GM18861 (cell line): ENCODE measurements around the gene PHF20.
A peak's percentile ranks its signal among the peaks of the same experiment; 100 is the strongest.
"Not testable (repeated sequence)": the region's sequence is repeated elsewhere in the genome, so short reads cannot be mapped to it uniquely, and the experiment has no call there.

ENCODE experiments used
- ATAC-seq: cut with Tn5 transposase; IDR thresholded peaks from one replicate; pipeline ENCODE4 v1.9.1; 2021; ENCODE audit not compliant: unreplicated experiment

Gene PHF20

DNA sequence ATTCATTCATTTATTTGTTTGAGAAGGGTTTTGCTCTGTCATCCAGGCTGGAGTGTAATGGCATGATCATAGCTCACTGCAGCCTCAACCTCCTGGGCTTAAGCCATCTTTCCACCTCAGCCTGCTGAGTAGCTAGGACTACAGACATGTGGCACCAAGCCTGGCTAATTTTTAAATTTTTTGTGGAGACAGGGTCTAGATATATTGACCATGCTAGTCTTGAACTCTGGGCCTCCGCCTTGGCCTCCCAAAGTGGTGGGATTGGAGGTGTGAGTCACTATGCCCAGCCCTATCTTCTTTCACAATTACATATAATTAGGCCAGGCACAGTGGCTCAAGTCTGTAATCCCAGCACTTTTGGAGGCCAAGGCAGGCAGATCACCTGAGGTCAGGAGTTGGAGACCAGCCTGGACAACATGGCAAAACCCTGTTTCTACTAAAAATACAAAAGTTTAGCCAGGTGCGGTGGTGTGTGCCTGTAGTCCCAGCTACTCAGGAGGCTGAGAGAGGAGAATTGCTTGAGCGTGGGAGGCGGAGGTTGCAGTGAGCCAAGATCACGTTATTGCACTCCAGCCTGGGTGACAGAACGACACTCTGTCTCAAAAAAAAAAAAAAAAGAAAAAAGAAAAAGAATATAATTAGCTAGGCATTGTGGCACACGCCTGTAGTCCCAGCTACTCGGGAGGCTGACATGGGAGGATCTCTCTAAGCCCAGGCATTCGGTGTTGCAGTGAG lies 110.8 kb downstream of the PHF20 start:
- ATAC-seq: not testable (repeated sequence)

DNA sequence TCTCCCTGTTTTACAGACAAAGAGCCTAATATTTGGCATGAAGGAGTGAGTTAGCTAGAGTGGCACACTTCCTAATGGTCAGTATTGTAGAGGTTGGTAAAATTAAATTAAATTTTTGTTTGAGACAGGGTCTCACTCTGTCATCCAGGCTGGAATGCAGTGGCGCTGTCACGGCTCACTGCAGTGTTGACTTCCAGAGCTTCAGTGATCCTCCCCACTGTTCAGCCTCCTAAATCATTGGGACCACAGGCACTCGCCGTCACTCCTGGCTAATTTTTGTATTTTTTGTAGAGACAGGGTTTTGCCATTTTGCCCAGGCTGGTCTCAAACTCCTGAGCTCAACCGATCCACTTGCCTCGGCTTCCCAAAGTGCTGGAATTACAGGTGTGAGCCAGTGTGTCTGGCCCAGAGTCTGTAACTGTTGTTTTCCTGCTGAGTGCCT lies 111.5 kb downstream of the PHF20 start:
- no peak for ATAC-seq

DNA sequence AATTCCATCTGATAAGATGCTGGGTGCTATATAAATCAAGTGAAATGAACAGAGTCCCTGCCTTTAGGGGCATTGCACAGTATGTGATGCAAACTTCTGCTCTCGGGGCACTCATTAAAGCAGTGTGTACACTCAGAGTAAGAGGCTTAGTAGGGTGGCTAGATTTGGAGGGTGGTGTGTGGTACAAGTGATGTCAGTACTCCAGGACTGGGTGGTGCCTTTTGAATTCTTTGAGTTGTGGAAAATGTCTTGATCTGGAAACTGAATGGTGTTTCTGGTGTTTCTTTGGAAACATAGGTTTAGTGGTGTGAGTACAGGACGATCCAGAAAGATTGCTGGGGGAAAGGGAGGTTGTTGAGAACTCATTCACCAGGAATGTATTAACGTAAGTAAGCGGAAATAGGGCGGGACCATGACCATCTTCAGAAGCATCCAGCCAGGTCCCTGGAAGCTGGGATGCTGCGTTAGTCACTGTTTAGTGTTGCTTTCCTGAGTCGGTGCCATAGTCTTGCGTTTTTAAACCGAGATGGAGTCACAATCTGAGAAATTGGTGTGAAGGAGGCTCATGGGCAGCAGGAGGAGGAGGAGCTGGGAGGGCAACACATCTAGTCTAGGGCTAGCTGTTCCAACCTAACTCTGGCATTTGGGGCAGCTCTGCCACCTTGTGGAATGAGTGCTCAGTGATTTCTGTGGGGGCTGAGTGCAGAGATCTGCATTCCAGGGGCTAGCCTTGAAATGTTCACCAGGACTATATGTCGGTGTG lies 112.1 kb downstream of the PHF20 start:
- ATAC-seq: no peak

DNA sequence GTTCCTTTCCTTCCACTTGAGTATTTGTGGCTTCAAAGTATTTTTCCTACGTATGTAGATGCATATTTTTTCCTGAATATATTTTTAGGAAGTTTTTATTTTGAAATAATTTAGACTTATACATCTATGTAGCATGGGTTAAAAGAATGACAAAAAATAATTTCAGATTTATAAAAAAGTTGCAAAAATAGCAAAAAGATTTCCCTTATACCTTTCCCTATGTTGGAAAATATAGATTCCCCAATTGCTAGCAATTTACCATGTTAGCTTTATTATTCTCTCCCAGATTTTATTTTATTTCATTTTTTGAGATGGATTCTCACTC lies 112.7 kb downstream of the PHF20 start:
- no peak for ATAC-seq

DNA sequence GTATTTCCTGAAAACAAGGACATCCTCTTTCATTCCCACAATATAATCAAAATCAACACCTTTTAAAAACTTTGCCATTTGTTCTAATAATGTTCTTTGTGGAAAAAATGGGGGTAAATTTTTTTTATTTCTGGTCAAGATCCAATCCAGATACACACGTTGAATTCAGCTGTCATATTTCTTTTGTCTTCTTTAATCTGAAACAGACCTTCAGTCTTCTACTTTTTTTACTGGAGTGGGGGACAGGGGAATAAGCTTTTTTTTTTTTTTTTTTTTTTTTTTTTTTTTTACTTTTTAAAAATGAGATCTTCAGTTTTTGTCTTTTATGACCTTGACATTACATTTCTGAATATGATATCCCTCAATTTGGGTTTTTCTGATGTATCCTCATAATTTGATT lies 113.4 kb downstream of the PHF20 start:
- no peak for ATAC-seq

DNA sequence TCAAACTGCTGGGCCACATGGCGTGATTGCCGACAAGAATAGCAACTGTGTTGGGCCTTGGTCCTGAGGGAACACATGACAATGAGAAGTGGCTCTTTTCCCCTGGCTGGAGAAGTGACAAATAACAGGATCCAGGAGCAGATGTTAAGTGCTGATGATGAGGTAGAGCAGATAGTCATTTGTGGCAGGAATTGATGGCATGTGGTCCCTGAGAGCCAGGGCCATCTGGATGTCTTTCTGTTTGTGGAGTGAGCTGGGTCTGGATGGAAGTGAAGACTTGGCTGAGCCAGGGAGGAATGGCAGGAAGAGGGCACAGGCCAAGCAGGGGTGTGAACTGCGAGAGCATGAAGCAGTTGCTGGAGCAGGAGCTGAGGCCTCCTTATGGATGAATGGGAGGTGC lies 114.7 kb downstream of the PHF20 start:
- no peak for ATAC-seq

DNA sequence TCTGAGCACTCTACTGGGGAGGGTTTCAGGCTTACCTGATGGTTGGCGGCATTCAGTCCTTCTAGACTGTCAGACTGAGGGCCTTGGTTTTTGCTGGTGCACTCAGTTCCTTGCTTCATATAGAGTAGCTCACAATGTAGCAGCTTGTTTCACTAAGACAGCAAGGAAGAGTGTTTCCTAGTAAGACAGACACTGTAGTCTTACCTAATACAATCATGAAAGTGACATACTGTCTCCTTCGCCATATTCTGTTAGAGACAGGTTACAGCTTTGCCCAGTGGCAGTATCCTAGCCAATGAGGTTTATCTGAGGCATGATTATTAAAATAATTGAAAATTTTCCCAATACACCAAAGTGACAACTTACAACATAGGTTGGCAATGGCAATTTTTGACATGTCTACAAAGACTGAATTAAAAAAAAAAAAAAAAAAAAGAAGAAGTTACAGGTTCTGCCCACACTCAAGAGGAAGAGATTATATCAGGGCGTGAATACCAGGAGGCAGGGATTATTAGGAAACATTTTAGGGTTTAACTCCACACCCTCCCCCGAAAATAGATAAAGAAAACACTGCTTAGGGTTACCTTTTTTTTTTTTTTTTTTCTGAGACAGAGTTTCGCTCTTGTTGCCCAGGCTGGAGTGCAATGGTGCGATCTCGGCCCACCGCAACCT lies 115.7 kb downstream of the PHF20 start:
- no peak for ATAC-seq

DNA sequence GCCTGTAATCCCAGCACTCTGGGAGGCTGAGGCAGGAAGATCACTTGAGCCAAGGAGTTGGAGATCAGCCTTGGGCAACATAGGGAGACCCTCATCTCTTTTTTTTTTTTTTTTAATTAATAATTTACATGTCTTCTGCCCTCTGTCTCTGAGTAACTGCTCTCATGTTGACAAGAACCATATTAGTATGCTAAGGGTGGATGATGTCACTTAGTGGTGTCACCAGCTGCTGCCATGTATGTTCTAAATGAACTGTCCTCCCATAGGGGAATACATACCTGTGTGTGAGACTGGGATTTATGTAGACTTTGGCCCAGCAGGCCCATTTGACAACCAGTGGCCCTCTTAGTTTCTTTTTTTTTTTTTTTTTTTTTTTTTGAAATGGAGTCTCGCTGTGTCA lies 116.8 kb downstream of the PHF20 start:
- ATAC-seq: no peak

DNA sequence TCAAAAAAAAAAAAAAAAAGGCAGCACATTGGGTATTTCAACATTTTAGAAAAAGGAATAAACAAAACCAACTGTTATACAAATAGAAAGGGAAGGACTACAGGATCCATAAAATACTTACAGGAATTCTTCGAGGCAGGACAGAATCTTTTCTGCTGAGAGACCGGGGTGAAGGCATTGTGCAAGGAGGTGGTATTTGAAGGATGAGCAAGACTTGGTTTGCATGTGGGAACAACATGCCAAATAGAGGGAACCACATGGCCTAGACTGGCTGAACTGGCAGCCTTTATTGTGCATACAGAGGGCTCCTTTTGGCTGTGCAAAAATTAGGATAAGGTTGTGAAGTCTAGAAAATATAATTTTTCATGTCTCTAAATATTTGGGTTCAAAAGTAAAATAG lies 119.6 kb downstream of the PHF20 start:
- no peak for ATAC-seq

DNA sequence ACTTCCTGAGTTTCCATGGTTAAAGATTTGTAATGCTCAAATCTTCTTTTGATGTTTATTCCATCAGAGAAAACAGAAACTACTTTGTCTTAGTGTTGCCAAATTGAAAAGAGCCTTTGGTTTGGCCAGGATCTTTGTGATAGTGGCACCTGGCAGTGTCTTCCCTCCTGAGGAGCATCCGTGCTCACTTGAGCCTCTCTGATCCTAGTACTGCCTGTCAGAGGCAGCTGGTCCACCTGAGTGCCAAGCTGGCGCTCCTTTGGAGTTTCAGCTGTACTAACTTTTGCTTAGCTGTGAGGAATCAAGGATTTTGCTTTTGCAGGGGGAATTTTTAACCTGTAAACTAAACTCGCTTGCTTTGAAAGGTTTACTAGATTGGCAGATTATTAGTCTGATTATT lies 121.1 kb downstream of the PHF20 start:
- no peak for ATAC-seq

DNA sequence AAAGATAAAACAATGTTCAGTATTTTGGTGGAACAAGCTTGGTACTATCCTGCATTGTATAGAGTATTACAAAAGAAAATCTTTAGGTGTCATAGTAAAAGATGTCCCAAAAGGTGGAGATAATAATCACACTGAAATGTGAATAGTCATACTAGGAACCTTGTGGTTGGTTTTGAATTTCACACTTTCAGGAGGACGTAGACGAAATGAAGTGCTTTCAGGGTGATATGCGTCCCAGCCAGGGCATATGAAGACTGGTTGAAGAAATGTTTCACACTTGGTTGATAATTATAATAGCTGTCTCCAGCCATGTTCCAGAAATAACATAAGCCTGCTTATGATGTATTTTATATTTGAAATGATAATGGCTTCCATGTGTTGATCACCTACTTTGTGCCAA lies 122.1 kb downstream of the PHF20 start:
- peak; percentile 74 for ATAC-seq

DNA sequence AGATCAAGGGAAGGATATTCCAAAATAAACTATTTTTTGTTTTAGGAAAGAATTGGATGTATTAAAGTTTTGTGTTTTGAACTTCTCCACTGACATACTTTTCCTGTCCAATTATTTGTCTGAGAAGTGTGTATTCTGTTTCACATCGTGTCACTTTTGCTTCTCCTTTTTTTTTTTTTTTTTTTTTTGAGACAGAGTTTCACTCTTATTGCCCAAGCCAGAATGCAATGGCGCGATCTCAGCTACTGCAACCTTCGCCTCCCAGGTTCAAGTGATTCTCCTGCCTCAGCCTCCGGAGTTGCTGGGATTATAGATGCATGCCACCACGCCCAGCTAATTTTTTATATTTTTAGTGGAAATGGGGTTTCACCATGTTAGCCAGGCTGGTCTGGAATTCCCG lies 123.7 kb downstream of the PHF20 start:
- not testable (repeated sequence) for ATAC-seq

DNA sequence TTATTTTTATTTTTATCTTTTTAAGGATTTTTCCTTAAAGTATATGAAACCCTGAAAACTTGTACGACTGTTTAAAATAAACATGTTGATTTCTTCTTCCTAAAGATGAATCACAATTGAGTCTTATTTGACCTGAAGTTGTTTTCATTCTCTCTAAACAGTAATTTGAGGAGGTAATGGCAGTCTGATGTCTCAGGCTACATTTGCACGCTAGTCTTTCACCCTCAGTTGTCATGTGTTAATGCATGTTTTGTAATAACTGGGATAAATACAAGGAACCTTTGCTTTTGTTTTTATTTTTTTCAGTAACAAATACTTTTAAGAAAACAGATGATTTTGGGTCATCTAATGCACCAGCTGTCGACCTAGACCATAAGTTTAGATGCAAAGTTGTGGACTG lies 127.2 kb downstream of the PHF20 start:
- no peak for ATAC-seq

DNA sequence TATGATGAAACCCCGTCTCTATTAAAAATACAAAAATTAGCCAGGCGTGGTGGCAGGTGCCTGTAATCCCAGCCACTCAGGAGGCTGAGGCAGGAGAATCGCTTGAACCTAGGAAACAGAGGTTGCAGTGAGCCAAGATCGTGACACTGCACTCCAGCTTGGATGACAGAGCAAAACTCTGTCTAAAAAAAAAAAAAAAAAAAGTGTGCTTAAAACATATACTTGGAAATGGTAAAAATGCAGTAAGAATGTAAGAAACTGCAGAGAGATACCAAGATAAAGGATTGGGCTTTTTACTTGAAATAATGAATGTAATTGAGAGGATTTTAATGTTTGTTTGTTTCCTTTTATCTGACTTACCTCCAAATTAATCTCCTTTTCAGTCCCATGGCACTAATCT lies 129.4 kb downstream of the PHF20 start:
- ATAC-seq: not testable (repeated sequence)

DNA sequence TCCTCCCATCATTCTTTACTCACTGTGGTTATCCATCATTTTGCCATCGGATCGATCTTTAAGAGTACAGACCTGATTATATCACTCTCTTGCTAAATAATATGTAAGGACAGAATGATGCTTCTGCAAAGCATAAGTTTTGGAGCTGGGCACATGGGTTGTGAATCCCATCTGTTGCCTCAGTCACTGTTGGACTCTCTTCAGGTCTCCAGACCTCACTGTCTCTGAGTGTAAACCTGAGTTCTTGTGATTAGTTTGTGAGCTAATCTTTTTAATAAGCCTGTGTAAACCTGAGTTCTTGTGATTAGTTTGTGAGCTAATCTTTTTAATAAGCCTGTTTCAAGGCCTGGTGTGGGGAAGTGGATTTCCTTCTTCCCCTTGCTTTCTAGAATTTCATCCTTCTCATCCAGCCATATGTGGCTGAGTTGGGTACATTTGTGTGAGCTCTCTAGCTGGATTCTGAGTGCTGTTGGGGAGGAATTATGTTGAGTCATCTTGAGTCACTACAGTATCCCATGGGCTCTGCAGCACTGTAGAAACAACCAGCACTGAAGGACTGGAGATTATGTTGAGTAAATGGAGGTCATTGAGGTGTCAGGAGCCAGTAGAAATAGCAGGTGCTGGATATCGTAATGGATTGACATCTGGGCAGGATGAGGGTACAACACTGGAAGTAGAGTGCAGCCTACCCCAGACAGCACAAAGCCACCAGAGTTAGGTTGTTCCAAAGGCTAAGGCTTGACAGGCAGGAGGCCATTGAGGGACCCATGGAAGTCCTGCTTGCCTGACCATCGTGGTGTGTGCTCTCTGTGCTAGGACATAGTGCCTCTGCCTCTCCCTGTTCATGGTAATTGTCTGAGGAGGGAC lies 130.1 kb downstream of the PHF20 start:
- no peak for ATAC-seq

DNA sequence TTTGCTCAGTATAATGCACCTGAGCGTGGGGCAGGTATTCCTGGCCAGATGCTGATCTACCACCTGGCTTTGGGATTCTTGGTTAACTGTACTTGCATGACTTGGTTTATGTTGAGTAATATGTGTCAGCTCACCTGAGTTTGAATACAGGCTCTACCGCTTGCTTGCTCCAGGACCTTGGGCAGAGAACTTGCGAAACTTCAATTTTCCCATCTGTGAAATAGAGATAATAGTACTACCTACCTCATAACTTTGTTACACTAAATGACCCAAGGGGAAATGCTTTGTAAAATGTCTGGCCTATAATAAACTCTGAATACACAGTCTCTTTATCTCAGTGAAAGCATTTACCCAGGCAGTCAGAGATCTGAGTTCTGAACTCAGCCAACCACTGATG lies 130.7 kb downstream of the PHF20 start:
- ATAC-seq: no peak

DNA sequence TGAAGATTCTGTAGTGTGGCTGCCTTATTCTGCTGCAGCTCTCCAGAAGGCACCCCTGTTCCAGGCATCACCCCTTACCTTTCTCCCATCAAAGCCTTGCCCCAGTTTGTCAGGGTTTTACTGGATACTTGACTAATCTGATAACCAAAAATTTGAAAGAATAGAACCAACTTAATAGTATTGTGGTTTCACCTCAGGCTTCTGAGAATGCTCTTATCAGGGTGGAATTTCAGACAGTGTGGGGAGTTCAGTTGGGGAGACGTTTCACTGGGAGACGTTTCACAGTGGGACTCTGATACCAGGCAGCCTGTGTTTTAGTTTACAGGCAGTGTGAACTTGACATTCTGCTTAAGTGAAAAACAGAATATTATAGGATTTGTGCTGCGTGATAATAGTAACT lies 132.0 kb downstream of the PHF20 start:
- ATAC-seq: no peak

DNA sequence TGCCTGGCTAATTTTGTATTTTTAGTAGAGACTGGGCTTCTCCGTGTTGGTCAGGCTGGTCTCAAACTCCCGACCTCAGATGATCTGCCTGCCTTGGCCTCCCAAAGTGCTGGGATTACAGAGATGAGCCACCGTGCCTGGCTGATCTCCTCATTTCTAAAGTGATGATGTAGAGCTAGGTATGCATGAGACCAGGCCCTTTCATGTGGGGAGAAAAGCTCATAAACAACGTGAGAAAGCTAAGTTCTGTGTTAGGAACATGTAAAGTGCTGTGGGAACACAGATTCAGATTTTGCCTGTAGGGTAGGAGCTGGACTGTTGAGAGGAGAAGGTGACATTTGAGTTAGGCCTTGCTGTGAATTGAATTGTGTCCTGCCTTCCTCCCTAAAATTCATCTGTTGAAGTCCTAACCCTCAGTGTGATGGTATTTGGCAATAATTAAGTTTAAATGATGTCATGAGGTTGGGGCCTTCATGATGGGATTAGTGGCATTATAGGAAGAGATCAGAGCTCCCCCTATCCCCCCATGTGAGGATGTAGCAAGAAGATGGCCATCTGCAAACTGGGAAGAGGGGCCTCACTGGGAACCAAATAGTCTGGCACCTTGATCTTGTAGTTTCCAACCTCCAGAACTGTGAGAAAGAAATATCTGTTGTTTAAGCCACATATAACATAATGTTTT lies 133.3 kb downstream of the PHF20 start:
- no peak for ATAC-seq

DNA sequence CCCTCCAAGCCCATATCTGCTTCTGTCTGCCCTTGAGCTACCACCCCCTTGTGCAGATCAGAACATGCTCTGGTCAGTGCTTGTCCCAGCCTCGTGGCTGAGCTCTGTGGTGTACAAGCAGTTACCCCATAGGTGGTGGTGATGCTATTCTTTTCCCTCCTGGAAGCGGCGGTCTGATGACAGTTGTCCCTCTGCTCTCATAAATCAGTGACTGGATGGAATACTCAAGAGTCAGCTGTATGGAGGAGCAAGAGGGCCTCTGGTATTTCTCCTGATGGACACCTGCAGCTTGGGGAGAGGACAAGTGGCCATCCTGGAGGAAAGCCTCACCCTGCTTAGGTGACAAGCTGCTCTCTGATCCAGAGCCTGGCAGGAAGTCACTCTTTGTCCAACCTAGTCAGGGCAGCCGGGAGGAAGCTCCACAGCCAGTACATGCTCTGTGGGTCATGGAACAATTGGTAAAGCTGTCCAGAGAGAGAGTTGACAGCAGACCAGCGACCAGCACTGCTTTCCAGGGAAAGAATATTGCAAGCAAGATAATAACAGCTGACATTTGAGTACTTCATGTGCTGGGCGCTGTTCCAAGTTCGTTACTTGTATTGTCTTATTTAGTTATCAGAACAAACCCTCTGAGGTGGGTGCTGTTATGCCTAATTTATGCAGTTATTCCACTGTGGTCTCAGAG lies 135.3 kb downstream of the PHF20 start:
- ATAC-seq: no peak

DNA sequence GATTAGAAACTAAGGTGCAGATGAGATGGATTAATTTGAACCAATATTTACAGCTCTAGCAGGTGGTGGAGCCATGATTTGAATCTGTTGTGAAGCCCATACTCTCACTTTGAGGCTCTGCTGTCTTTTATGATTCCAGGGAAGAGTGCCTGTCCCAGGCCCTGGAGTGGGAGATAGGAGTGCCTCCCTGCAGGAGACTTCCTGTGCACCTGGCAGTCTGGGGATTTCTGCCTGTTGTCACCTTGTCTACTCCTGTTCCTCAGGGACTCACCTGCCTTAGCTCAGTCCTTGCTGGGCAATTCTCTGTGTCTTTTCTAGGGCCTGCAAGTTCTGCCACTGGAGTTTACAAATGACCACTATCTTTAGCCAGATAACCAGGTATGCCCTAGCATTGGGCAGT lies 136.2 kb downstream of the PHF20 start:
- no peak for ATAC-seq
